Endothelial cell (in vitro differentiated cells): Measurements from ENCODE around the gene CPVL. TPM values are rescaled to one million over a fixed set of nuclear protein-coding genes. Genes with fewer than 3 reads are reported as not detected.

Experiments used
- DNase-seq: peaks from one replicate; pipeline ENCODE4 v3.0.0; 2021; ENCODE audit warnings: low spot score
- H3K27ac Mint-ChIP-seq: one replicate; pipeline ENCODE4 v1.8.0; 2021; ENCODE audit warnings: mixed read lengths, inconsistent platforms; ENCODE audit not compliant: unreplicated experiment
- H3K27me3 Mint-ChIP-seq: one replicate; pipeline ENCODE4 v1.8.0; 2021; ENCODE audit warnings: mild to moderate bottlenecking, moderate library complexity, mixed read lengths, inconsistent platforms; ENCODE audit not compliant: unreplicated experiment
- H3K36me3 Mint-ChIP-seq: one replicate; pipeline ENCODE4 v1.8.0; 2021; ENCODE audit warnings: mild to moderate bottlenecking, low read depth, mixed read lengths, inconsistent platforms; ENCODE audit not compliant: unreplicated experiment
- H3K4me1 Mint-ChIP-seq: one replicate; pipeline ENCODE4 v1.8.0; 2021; ENCODE audit warnings: mild to moderate bottlenecking, mixed read lengths, inconsistent platforms; ENCODE audit not compliant: unreplicated experiment
- H3K4me3 Mint-ChIP-seq: one replicate; pipeline ENCODE4 v1.8.0; 2021; ENCODE audit warnings: mild to moderate bottlenecking, mixed read lengths, inconsistent platforms; ENCODE audit not compliant: unreplicated experiment
- H3K9me3 Mint-ChIP-seq: one replicate; pipeline ENCODE4 v1.8.0; 2021; ENCODE audit warnings: mixed read lengths, inconsistent platforms; ENCODE audit not compliant: unreplicated experiment
- total RNA-seq: library from RNA; stranded (reverse); fragmentation: NEBNext Ultra II Directional; extraction: Animal tissue kit (Norgen Biotek cat#: 25700); gene quantifications from one replicate; pipeline ENCODE4 v1.2.1, GENCODE V29; 2021; ENCODE audit not compliant: unreplicated experiment
- TF ChIP-seq, protein P1 (sequence below): fragments of 200-600 bp; sonication (generic); IDR thresholded peaks from one replicate; pipeline ENCODE4 v1.5.0; 2021; ENCODE audit warnings: antibody characterized with exemption; ENCODE audit not compliant: unreplicated experiment

CPVL gene
- total RNA-seq, 1 donor from 2014 or later: 21.8 TPM

- Mint-ChIP-seq H3K4me3 (no peak overlapping the region), H3K27me3 (peaks cover 3% of the 10 kb centered on the region), H3K27ac (no peak overlapping the region), H3K36me3 (no peaks in the 10 kb centered on the region), H3K9me3 (no peaks in the 10 kb centered on the region), H3K4me1 (peaks cover 4% of the 10 kb centered on the region)
- DNase-seq: no peak
- TF ChIP-seq, protein P1, sequence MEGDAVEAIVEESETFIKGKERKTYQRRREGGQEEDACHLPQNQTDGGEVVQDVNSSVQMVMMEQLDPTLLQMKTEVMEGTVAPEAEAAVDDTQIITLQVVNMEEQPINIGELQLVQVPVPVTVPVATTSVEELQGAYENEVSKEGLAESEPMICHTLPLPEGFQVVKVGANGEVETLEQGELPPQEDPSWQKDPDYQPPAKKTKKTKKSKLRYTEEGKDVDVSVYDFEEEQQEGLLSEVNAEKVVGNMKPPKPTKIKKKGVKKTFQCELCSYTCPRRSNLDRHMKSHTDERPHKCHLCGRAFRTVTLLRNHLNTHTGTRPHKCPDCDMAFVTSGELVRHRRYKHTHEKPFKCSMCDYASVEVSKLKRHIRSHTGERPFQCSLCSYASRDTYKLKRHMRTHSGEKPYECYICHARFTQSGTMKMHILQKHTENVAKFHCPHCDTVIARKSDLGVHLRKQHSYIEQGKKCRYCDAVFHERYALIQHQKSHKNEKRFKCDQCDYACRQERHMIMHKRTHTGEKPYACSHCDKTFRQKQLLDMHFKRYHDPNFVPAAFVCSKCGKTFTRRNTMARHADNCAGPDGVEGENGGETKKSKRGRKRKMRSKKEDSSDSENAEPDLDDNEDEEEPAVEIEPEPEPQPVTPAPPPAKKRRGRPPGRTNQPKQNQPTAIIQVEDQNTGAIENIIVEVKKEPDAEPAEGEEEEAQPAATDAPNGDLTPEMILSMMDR: no peak
These were observed 156.0 kb downstream of the CPVL start for GRCh38 chr7:28990200-28990960.

GRCh38 chr7:28989211-28989980, 156.9 kb downstream of the CPVL start:
- DNase-seq: no peak
- Mint-ChIP-seq H3K27me3 (peaks cover 3% of the 10 kb centered on the region), H3K36me3 (no peaks in the 10 kb centered on the region), H3K27ac (no peak overlapping the region), H3K9me3 (no peaks in the 10 kb centered on the region), H3K4me3 (no peak overlapping the region), H3K4me1 (peaks cover 4% of the 10 kb centered on the region)
- TF ChIP-seq, protein P1: no peak

- Mint-ChIP-seq H3K36me3 (no peaks in the 10 kb centered on the region), H3K27ac (no peak overlapping the region), H3K9me3 (no peaks in the 10 kb centered on the region), H3K27me3 (peaks cover 3% of the 10 kb centered on the region), H3K4me1 (peaks cover 6% of the 10 kb centered on the region), H3K4me3 (no peak overlapping the region)
- TF ChIP-seq, protein P1: no peak
- no peak for DNase-seq
These were observed 157.5 kb downstream of the CPVL start for GRCh38 chr7:28988810-28989209.

DNA sequence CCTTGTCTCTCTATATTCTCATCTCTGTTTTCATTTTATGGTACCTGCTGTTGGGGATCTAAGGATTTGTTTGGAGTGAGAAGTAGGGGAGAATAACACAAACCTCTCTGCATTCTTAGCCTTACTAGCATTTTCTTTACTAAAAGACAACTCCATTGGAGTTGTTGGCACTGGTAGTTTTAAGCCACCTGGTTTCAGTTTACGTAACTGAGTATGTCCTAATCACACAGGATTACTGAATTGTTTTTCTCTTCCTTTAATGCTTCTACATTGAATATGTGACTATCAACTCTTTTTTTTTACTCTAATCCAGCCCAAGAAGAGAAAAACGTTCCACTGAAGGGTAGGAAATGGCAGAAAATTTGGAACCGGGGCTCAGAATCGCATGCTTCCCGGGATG, 158.2 kb downstream of the CPVL start:
- Mint-ChIP-seq H3K36me3 (no peaks in the 10 kb centered on the region), H3K9me3 (no peaks in the 10 kb centered on the region), H3K27ac (no peak overlapping the region), H3K4me3 (no peak overlapping the region), H3K27me3 (peaks cover 3% of the 10 kb centered on the region), H3K4me1 (peaks cover 6% of the 10 kb centered on the region)
- TF ChIP-seq, protein P1: no peak
- no peak for DNase-seq

GRCh38 chr7:28986765-28987110, 159.6 kb downstream of the CPVL start:
- peaks cover 3% of the 10 kb centered on the region for H3K27me3 Mint-ChIP-seq
- no peak overlapping the region for H3K4me3 Mint-ChIP-seq
- no peaks in the 10 kb centered on the region for H3K9me3 Mint-ChIP-seq
- H3K27ac Mint-ChIP-seq: no peak overlapping the region
- H3K36me3 Mint-ChIP-seq: no peaks in the 10 kb centered on the region
- no peak for DNase-seq
- peaks cover 6% of the 10 kb centered on the region for H3K4me1 Mint-ChIP-seq
- TF ChIP-seq, protein P1: no peak
